Measurements from ENCODE around the gene SPECC1. TPM values are rescaled to one million over a fixed set of nuclear protein-coding genes. Genes with fewer than 3 reads are reported as not detected.

SPECC1 gene
- total and polyA plus RNA-seq, 10 of the 15 experiments (the other 5 are each of a cell fraction or from before 2014, with no cell fraction given) = 6.4 to 40.6 (median 23.9) TPM

- H3K9me3 ChIP-seq (replicated peaks; ENCODE audit: control insufficient read depth, insufficient read depth, low read length) = no peaks in the 10 kb centered on the region
- RAD21 ChIA-PET (ENCODE audit: unreplicated experiment) = no interaction called here
- CTCF ChIA-PET = interaction anchor here (1.0 to 1.4 kb wide), 2 partner anchors 8 to 162 kb away, joined by 3 to 4 read pairs; no protein-coding TSS in a partner anchor
- H3K79me2 ChIP-seq (ENCODE audit: control insufficient read depth, insufficient read depth, low read length) = no peaks in the 10 kb centered on the region
- DNase-seq (ENCODE audit: low read depth, low spot score) (no peak), ATAC-seq (no peak), FAIRE-seq (no peak)
- POLR2A ChIA-PET = no interaction called here
- H3K27me3 ChIP-seq (replicated peaks in 1 of 2; ENCODE audit: control insufficient read depth in 2 of 2, insufficient read depth in 2 of 2, low read length in 1 of 2) = no peaks in the 10 kb centered on the region
- H4K20me1 ChIP-seq (ENCODE audit: control insufficient read depth, insufficient read depth) = no peaks in the 10 kb centered on the region
- no peak overlapping the region for H2AFZ ChIP-seq (ENCODE audit: control insufficient read depth, low read depth, low read length)
- H3K4me1 ChIP-seq (ENCODE audit: control insufficient read depth, insufficient read depth, low read length) = no peaks in the 10 kb centered on the region
- H3K4me3 ChIP-seq = no peak overlapping the region
- BruUV-seq (replicated peaks) = no TSS peak
- H3K36me3 ChIP-seq (ENCODE audit: control insufficient read depth in 2 of 2, insufficient read depth in 2 of 2, low read length in 1 of 2) = peaks cover 0 to 3% of the 10 kb centered on the region in 2 experiments; a peak in 2 of 4 replicates
- SMC1A ChIA-PET (ENCODE audit: uncharacterized antibody, unreplicated experiment) = interaction anchor here (0.8 to 1.1 kb wide), 2 partner anchors 9 to 10 kb away, joined by 3 read pairs; no protein-coding TSS in a partner anchor
- in situ Hi-C loops (cut with MboI) (no loop called here), intact Hi-C loops (cut with micrococcal nuclease; ENCODE audit: unreplicated experiment) (no loop called here)
- TF ChIP-seq ZSCAN29 (IDR thresholded peaks at IDR 0.05) (no peak), NFYB (IDR thresholded peaks at IDR 0.05; ENCODE audit: insufficient read depth, low read depth, low read length) (no peak), NR2F1 (conservative IDR thresholded peaks at IDR 0.05) (no peak), CHD4 (IDR thresholded peaks at IDR 0.05) (no peak), ZNF217 (IDR thresholded peaks at IDR 0.05) (no peak), WRNIP1 (IDR thresholded peaks at IDR 0.05; ENCODE audit: borderline replicate concordance, low read depth, low read length) (no peak), EGR1 (IDR thresholded peaks at IDR 0.05; ENCODE audit: borderline replicate concordance in 1 of 2, low read depth in 2 of 2, low read length in 2 of 2) (no peak), STAT3 (IDR thresholded peaks at IDR 0.05; ENCODE audit: low read depth, low read length) (no peak), TCF7 (IDR thresholded peaks at IDR 0.05; ENCODE audit: borderline replicate concordance) (no peak), NR2C1 (IDR thresholded peaks at IDR 0.05) (no peak), SMAD1 (IDR thresholded peaks at IDR 0.05; ENCODE audit: low read depth, partially characterized antibody) (no peak), ASH2L (IDR thresholded peaks at IDR 0.05; ENCODE audit: borderline replicate concordance, low read depth) (no peak)
- TF ChIP-seq, protein P1, sequence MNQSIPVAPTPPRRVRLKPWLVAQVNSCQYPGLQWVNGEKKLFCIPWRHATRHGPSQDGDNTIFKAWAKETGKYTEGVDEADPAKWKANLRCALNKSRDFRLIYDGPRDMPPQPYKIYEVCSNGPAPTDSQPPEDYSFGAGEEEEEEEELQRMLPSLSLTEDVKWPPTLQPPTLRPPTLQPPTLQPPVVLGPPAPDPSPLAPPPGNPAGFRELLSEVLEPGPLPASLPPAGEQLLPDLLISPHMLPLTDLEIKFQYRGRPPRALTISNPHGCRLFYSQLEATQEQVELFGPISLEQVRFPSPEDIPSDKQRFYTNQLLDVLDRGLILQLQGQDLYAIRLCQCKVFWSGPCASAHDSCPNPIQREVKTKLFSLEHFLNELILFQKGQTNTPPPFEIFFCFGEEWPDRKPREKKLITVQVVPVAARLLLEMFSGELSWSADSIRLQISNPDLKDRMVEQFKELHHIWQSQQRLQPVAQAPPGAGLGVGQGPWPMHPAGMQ (IDR thresholded peaks at IDR 0.05; ENCODE audit: borderline replicate concordance) = no peak
- TF ChIP-seq, protein P2, sequence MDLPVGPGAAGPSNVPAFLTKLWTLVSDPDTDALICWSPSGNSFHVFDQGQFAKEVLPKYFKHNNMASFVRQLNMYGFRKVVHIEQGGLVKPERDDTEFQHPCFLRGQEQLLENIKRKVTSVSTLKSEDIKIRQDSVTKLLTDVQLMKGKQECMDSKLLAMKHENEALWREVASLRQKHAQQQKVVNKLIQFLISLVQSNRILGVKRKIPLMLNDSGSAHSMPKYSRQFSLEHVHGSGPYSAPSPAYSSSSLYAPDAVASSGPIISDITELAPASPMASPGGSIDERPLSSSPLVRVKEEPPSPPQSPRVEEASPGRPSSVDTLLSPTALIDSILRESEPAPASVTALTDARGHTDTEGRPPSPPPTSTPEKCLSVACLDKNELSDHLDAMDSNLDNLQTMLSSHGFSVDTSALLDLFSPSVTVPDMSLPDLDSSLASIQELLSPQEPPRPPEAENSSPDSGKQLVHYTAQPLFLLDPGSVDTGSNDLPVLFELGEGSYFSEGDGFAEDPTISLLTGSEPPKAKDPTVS (IDR thresholded peaks at IDR 0.05; ENCODE audit: low read depth, low read length) = no peak
- no peak overlapping the region for H3K4me2 ChIP-seq (ENCODE audit: control insufficient read depth, insufficient read depth)
- no peak overlapping the region for H3K27ac ChIP-seq (ENCODE audit: control insufficient read depth, insufficient read depth)
- H3K9ac ChIP-seq (ENCODE audit: control insufficient read depth, insufficient read depth, low read length) = no peak overlapping the region
- whole genome bisulfite sequencing (ENCODE audit: insufficient coverage, insufficient replicate concordance, low lambda C conversion rate, missing lambda C conversion rate) = 96% methylated on average over 3 of the region's 3 CpGs
Observed at GRCh38 chr17:20284022-20284421, 274.9 kb downstream of the SPECC1 start.
